Body of pancreas (tissue), 4 donors: ENCODE measurements around the gene TSPAN18. TPM values are rescaled to one million over a fixed set of nuclear protein-coding genes. Genes with fewer than 3 reads are reported as not detected.

Experiments used
- ATAC-seq: fragments of 150-250 bp; one replicate; pipeline ENCODE4 v1.9.1; 2016
- DNase-seq, 4 donors: peaks; one replicate each; pipeline ENCODE4 v3.0.0-alpha.2; 2019
- H3K27ac ChIP-seq, 4 donors: fragments of 200-600 bp; sonication (generic); 1 replicate in 3 of 4; 2 replicates in 1 of 4; pipeline versions ENCODE4 v1.5.1 to v1.6.1; 2016 to 2019; ENCODE audit warnings: mild to moderate bottlenecking in 1 of 4, mixed read lengths in 1 of 4, moderate library complexity in 1 of 4
- H3K27me3 ChIP-seq, 2 donors: fragments of 200-600 bp; sonication (generic); one replicate each; pipeline ENCODE4 v1.6.0; 2016; ENCODE audit warnings: mild to moderate bottlenecking in 1 of 2
- H3K36me3 ChIP-seq, 2 donors: fragments of 200-600 bp; sonication (generic); replicated peaks in 1 of 2; 2 replicates each; pipeline ENCODE4 v1.5.1; 2016; ENCODE audit warnings: low read depth in 2 of 2; ENCODE audit not compliant: insufficient read depth in 1 of 2
- H3K4me1 ChIP-seq: fragments of 200-600 bp; sonication (generic); one replicate; pipeline ENCODE4 v1.6.0; 2016
- H3K4me3 ChIP-seq, 2 donors: fragments of 200-600 bp; sonication (generic); 1 replicate in 1 of 2; 2 replicates in 1 of 2; pipeline ENCODE4 v1.5.1; 2016 to 2019
- H3K9me3 ChIP-seq, 3 donors: fragments of 200-600 bp; sonication (generic); 1 replicate in 2 of 3; 2 replicates in 1 of 3; pipeline ENCODE4 v1.5.1; 2016
- CTCF ChIP-seq, 7 experiments: fragments of 450-650 bp in 4 of 7; fragments of 200-600 bp in 3 of 7; sonication (generic) in 3 of 7; IDR thresholded peaks; one replicate each; pipeline ENCODE4 v1.5.1; 2016 to 2019; ENCODE audit warnings: antibody characterized with exemption in 7 of 7
- POLR2A ChIP-seq, 3 donors: fragments of 450-650 bp; IDR thresholded peaks; one replicate each; pipeline ENCODE4 v1.6.1; 2016; ENCODE audit warnings: antibody characterized with exemption in 3 of 3, mild to moderate bottlenecking in 2 of 3
- WGBS, 2 donors: methylation state at CpG; one replicate each; pipeline ENCODE4 v1.1.5; 2017; 5-methylcytosine and 5-hydroxymethylcytosine counted together
- intact Hi-C: fragments of 100-400 bp; cut with DNase I; formaldehyde crosslinking; loops from one replicate; pipeline ENCODE4 v1.15.1; 2023
- total RNA-seq, 2 donors: library from RNA; depleted of rRNA; stranded (reverse); fragments of >200 nt; gene quantifications; one replicate each; pipeline ENCODE4 v1.1.0, GENCODE V29; 2016

TSPAN18 gene
- total RNA-seq, 2 donors from 2014 or later, result 2.1 to 3.0 TPM

DNA sequence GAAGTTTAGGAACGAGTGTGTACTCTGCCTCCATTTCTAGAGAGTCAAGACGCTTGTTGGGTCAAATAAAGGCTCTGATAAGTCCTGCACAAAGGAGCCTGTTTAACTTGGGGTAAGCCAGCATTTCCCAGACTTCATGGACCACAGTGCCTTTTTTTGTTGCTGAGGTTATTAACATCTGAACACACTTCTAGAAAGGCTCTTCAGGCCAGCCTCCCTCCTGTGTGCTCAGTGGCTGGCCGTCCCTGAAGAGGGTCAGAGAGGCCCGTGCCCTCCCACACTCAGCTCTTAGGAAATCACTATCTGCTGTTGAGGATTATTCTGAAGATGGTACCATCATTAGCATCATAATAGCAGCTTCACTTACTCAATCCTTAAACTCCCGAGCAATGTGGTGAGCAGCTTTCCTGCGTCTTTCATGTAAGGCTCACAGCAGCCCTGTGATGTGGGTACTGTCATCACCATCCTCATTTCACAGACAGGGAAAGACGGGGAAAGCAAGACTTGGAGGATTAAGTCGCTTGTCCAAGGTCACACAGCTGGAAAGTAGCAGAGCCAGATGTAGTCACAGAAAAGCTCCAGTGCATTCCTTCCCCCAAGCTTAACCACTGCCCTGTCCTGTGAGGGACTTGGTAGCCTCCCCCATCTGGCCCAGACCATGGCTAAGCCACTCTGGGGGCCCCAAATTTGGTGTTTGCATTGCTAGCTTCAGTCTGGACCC is 71.3 kb downstream of the TSPAN18 start:
- intact Hi-C loops, result no loop called here
- Histone ChIP-seq H3K27ac (no peak overlapping the region), H3K36me3 (no peaks in the 10 kb centered on the region), H3K4me3 (no peak overlapping the region), H3K4me1 (no peaks in the 10 kb centered on the region), H3K27me3 (no peaks in the 10 kb centered on the region), H3K9me3 (no peaks in the 10 kb centered on the region)
- ATAC-seq (no peak), DNase-seq (no peak)
- WGBS, 2 donors, result 45 to 49% methylated on average over 8 of the region's 8 CpGs
- TF ChIP-seq POLR2A (IDR thresholded peaks at IDR 0.05) (no peak), CTCF (IDR thresholded peaks at IDR 0.05) (no peak)

DNA sequence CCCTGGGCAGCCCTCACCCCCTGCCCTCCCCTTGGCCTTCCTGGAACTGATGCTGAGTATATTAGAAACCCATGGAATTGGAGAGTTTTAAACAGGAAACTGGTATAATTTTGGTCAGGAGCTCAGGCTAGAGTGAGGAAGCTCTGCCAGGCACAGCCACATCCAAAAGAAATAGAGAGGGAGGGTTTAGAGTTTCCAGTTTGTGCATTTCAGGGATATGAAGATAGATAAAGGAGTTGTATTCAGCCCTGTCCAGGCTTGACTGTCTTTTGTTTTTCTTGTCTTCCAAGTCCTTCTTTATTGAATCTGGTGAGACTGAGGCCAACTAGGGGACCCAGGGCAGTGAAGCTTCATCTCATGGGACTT is 71.8 kb downstream of the TSPAN18 start:
- no peaks in the 10 kb centered on the region for H3K27me3 ChIP-seq
- DNase-seq, result no peak
- no peaks in the 10 kb centered on the region for H3K36me3 ChIP-seq
- H3K4me1 ChIP-seq, result no peaks in the 10 kb centered on the region
- no peaks in the 10 kb centered on the region for H3K9me3 ChIP-seq
- no peak for TF ChIP-seq POLR2A (IDR thresholded peaks at IDR 0.05)
- no peak for TF ChIP-seq CTCF (IDR thresholded peaks at IDR 0.05)
- H3K4me3 ChIP-seq, result no peak overlapping the region
- intact Hi-C loops, result no loop called here
- no peak overlapping the region for H3K27ac ChIP-seq
- no peak for ATAC-seq

GRCh38 chr11:44799012-44799411 is 72.2 kb downstream of the TSPAN18 start:
- intact Hi-C loops, result no loop called here
- ATAC-seq (no peak), DNase-seq (no peak)
- no peaks in the 10 kb centered on the region for H3K9me3 ChIP-seq
- 52 to 54% methylated on average over 10 of the region's 10 CpGs for WGBS, 2 donors
- H3K4me1 ChIP-seq, result no peaks in the 10 kb centered on the region
- H3K36me3 ChIP-seq, result no peaks in the 10 kb centered on the region
- H3K27ac ChIP-seq, result no peak overlapping the region
- H3K4me3 ChIP-seq, result no peak overlapping the region
- no peaks in the 10 kb centered on the region for H3K27me3 ChIP-seq
- TF ChIP-seq CTCF (IDR thresholded peaks at IDR 0.05), result no peak
- no peak for TF ChIP-seq POLR2A (IDR thresholded peaks at IDR 0.05)

- Histone ChIP-seq H3K4me3 (no peak overlapping the region), H3K36me3 (no peaks in the 10 kb centered on the region), H3K27me3 (no peaks in the 10 kb centered on the region), H3K27ac (no peak overlapping the region), H3K4me1 (no peaks in the 10 kb centered on the region), H3K9me3 (no peaks in the 10 kb centered on the region)
- intact Hi-C loops, result no loop called here
- ATAC-seq (no peak), DNase-seq (no peak)
- TF ChIP-seq POLR2A (IDR thresholded peaks at IDR 0.05) (no peak), CTCF (IDR thresholded peaks at IDR 0.05) (no peak)
Measured at GRCh38 chr11:44802347-44802746, 75.6 kb downstream of the TSPAN18 start.

- Histone ChIP-seq H3K36me3 (no peaks in the 10 kb centered on the region), H3K9me3 (no peaks in the 10 kb centered on the region), H3K4me1 (no peaks in the 10 kb centered on the region), H3K27ac (no peak overlapping the region), H3K27me3 (no peaks in the 10 kb centered on the region), H3K4me3 (no peak overlapping the region)
- intact Hi-C loops, result no loop called here
- no peak for ATAC-seq
- no peak for TF ChIP-seq CTCF (IDR thresholded peaks at IDR 0.05)
- TF ChIP-seq POLR2A (IDR thresholded peaks at IDR 0.05), result no peak
- 41 to 54% methylated on average over 3 of the region's 3 CpGs for WGBS, 2 donors
- DNase-seq, result no peak
Measured at GRCh38 chr11:44803009-44803408, 76.2 kb downstream of the TSPAN18 start.
